HG03039 (cell line): ENCODE measurements around the gene AK9.
"Not testable (repeated sequence)": the region's sequence is repeated elsewhere in the genome, so short reads cannot be mapped to it uniquely, and the experiment has no call there.

Source experiments
- ATAC-seq: cut with Tn5 transposase; IDR thresholded peaks from one replicate; pipeline ENCODE4 v1.9.1; 2021; ENCODE audit warnings: mild to moderate bottlenecking, moderate library complexity; ENCODE audit not compliant: unreplicated experiment

The AK9 gene

GRCh38 chr6:109696355-109696754, 5.4 kb upstream of the AK9 start:
- ATAC-seq: no peak

- ATAC-seq: no peak
These were observed 4.5 kb upstream of the AK9 start for GRCh38 chr6:109695468-109695867.

- ATAC-seq: peak; percentile 29
These were observed 2.1 kb upstream of the AK9 start for GRCh38 chr6:109693111-109693510.

GRCh38 chr6:109690373-109690736, 647 bp downstream of the AK9 start:
- peak; percentile 42 for ATAC-seq

GRCh38 chr6:109687271-109687761, 3.7 kb downstream of the AK9 start:
- ATAC-seq: no peak

- no peak for ATAC-seq
These were observed 4.3 kb downstream of the AK9 start for GRCh38 chr6:109686566-109687265.

- not testable (repeated sequence) for ATAC-seq
These were observed 12.1 kb downstream of the AK9 start for GRCh38 chr6:109678661-109679505.

GRCh38 chr6:109678240-109678639, 12.8 kb downstream of the AK9 start:
- no peak for ATAC-seq

GRCh38 chr6:109676724-109677123, 14.3 kb downstream of the AK9 start:
- ATAC-seq: no peak

- ATAC-seq: no peak
These were observed 18.2 kb downstream of the AK9 start for GRCh38 chr6:109672839-109673238.

GRCh38 chr6:109672175-109672574, 18.8 kb downstream of the AK9 start:
- ATAC-seq: no peak

GRCh38 chr6:109671733-109672132, 19.3 kb downstream of the AK9 start:
- no peak for ATAC-seq

- no peak for ATAC-seq
These were observed 21.2 kb downstream of the AK9 start for GRCh38 chr6:109669811-109670210.

- ATAC-seq: no peak
These were observed 28.8 kb downstream of the AK9 start for GRCh38 chr6:109662192-109662591.

GRCh38 chr6:109660526-109661320, 30.3 kb downstream of the AK9 start:
- ATAC-seq: no peak

GRCh38 chr6:109655761-109656262, 35.2 kb downstream of the AK9 start:
- no peak for ATAC-seq

- no peak for ATAC-seq
These were observed 37.7 kb downstream of the AK9 start for GRCh38 chr6:109653264-109653663.

GRCh38 chr6:109644131-109644530, 46.9 kb downstream of the AK9 start:
- no peak for ATAC-seq

- ATAC-seq: no peak
These were observed 58.6 kb downstream of the AK9 start for GRCh38 chr6:109632405-109632804.

- no peak for ATAC-seq
These were observed 59.6 kb downstream of the AK9 start for GRCh38 chr6:109631403-109631802.
